OCI-LY1 (cell line): ENCODE measurements around the gene NTRK3.

Source experiments
- H2AFZ ChIP-seq: fragments of 200-600 bp; sonication (generic), shearing (Covaris generic); 2 replicates; pipeline ENCODE4 v1.6.0; 2014; ENCODE audit warnings: antibody characterized with exemption, mild to moderate bottlenecking, low read length
- H3F3A ChIP-seq: fragments of 200-600 bp; sonication (generic), shearing (Covaris generic); 2 replicates; pipeline ENCODE4 v1.6.0; 2014; ENCODE audit warnings: mild to moderate bottlenecking, antibody characterized with exemption, low read length, moderate library complexity; ENCODE audit not compliant: insufficient read depth
- H3K27ac ChIP-seq: fragments of 200-600 bp; sonication (generic); 2 replicates; pipeline ENCODE4 v1.5.1; 2014; ENCODE audit warnings: low read length, mixed run types, mild to moderate bottlenecking, low read depth; ENCODE audit not compliant: poor library complexity, severe bottlenecking
- H3K27me3 ChIP-seq: fragments of 200-600 bp; sonication (generic); 2 replicates; pipeline ENCODE4 v1.6.0; 2014; ENCODE audit warnings: antibody characterized with exemption, mild to moderate bottlenecking, low read length, moderate library complexity; ENCODE audit not compliant: insufficient read depth
- H3K36me3 ChIP-seq: fragments of 200-600 bp; sonication (generic); 2 replicates; pipeline ENCODE4 v1.6.1; 2014; ENCODE audit warnings: mild to moderate bottlenecking, antibody characterized with exemption, low read length, moderate library complexity, mixed read lengths; ENCODE audit not compliant: insufficient read depth
- H3K4me1 ChIP-seq: fragments of 200-600 bp; sonication (generic); 2 replicates; pipeline ENCODE4 v1.5.1; 2014; ENCODE audit warnings: mild to moderate bottlenecking, low read length, moderate library complexity; ENCODE audit not compliant: insufficient read depth, severe bottlenecking
- H3K4me2 ChIP-seq: fragments of 200-600 bp; sonication (generic), shearing (Covaris generic); 2 replicates; pipeline ENCODE4 v1.6.1; 2014; ENCODE audit warnings: low read length
- H3K4me3 ChIP-seq: fragments of 200-600 bp; sonication (generic); 2 replicates; pipeline ENCODE4 v1.5.1; 2014; ENCODE audit warnings: low read length, low read depth, mild to moderate bottlenecking, mixed read lengths; ENCODE audit not compliant: poor library complexity, severe bottlenecking
- H3K79me2 ChIP-seq: fragments of 200-600 bp; shearing (Covaris generic); 2 replicates; pipeline ENCODE4 v1.6.1; 2016; ENCODE audit warnings: mixed run types, low read length, mixed read lengths; ENCODE audit not compliant: insufficient read depth
- H3K9ac ChIP-seq: fragments of 200-600 bp; sonication (generic), shearing (Covaris generic); 2 replicates; pipeline ENCODE4 v1.6.1; 2014; ENCODE audit warnings: mild to moderate bottlenecking, low read length, mixed read lengths
- H3K9me2 ChIP-seq: fragments of 200-600 bp; sonication (generic), shearing (Covaris generic); 2 replicates; pipeline ENCODE4 v1.6.1; 2014; ENCODE audit warnings: low read depth, mild to moderate bottlenecking, low read length, mixed read lengths
- H3K9me3 ChIP-seq: fragments of 200-600 bp; shearing (Covaris generic); 2 replicates; pipeline ENCODE4 v1.6.1; 2014; ENCODE audit warnings: low read length, mixed read lengths
- H4K20me1 ChIP-seq: fragments of 200-600 bp; sonication (generic), shearing (Covaris generic); 2 replicates; pipeline ENCODE4 v1.6.0; 2016; ENCODE audit warnings: mild to moderate bottlenecking, low read length; ENCODE audit not compliant: insufficient read depth
- EZH2 ChIP-seq: fragments of 200-600 bp; sonication (generic), shearing (Covaris generic); IDR thresholded peaks from 2 replicates; pipeline ENCODE4 v1.8.0; 2017; ENCODE audit warnings: borderline replicate concordance, mixed run types, mild to moderate bottlenecking, antibody characterized with exemption, low read length, moderate library complexity, mixed read lengths
- TF ChIP-seq, protein P1 (sequence below): fragments of 200-600 bp; sonication (generic), shearing (Covaris generic); IDR thresholded peaks from 2 replicates; pipeline ENCODE4 v1.5.1; 2017; ENCODE audit warnings: mild to moderate bottlenecking, antibody characterized with exemption, low read length, moderate library complexity, mixed read lengths

NTRK3 gene

DNA sequence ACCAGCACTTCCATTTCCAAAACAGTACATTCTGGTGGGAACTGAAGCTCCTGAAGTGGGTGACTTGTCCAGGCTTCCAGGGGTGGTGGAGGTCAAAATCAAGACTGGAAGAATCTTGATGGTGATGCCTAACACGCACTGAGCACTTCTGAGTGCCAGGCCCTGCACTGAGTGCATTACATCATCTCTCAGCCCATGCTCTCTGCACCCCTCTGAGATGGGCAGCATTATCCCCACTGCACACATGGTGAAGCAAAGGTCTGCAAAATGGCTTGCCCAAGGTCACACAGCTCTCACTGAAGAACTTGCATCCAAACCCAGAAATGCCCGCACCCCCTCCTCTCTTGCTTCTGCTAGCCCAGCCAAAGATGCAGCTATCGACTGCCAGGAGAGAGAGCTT, 36.9 kb downstream of the NTRK3 start:
- no peaks in the 10 kb centered on the region for H3K36me3 ChIP-seq
- H3F3A ChIP-seq: no peaks in the 10 kb centered on the region
- H3K9me3 ChIP-seq: no peaks in the 10 kb centered on the region
- no peaks in the 10 kb centered on the region for H3K9me2 ChIP-seq
- TF ChIP-seq, protein P1, sequence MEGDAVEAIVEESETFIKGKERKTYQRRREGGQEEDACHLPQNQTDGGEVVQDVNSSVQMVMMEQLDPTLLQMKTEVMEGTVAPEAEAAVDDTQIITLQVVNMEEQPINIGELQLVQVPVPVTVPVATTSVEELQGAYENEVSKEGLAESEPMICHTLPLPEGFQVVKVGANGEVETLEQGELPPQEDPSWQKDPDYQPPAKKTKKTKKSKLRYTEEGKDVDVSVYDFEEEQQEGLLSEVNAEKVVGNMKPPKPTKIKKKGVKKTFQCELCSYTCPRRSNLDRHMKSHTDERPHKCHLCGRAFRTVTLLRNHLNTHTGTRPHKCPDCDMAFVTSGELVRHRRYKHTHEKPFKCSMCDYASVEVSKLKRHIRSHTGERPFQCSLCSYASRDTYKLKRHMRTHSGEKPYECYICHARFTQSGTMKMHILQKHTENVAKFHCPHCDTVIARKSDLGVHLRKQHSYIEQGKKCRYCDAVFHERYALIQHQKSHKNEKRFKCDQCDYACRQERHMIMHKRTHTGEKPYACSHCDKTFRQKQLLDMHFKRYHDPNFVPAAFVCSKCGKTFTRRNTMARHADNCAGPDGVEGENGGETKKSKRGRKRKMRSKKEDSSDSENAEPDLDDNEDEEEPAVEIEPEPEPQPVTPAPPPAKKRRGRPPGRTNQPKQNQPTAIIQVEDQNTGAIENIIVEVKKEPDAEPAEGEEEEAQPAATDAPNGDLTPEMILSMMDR: no peak
- no peak for TF ChIP-seq EZH2
- no peaks in the 10 kb centered on the region for H3K4me1 ChIP-seq
- no peak overlapping the region for H2AFZ ChIP-seq
- H3K27me3 ChIP-seq: no peaks in the 10 kb centered on the region
- H3K9ac ChIP-seq: no peak overlapping the region
- H3K79me2 ChIP-seq: no peaks in the 10 kb centered on the region
- no peak overlapping the region for H3K27ac ChIP-seq
- H3K4me3 ChIP-seq: no peak overlapping the region
- H3K4me2 ChIP-seq: no peak overlapping the region
- H4K20me1 ChIP-seq: no peaks in the 10 kb centered on the region

DNA sequence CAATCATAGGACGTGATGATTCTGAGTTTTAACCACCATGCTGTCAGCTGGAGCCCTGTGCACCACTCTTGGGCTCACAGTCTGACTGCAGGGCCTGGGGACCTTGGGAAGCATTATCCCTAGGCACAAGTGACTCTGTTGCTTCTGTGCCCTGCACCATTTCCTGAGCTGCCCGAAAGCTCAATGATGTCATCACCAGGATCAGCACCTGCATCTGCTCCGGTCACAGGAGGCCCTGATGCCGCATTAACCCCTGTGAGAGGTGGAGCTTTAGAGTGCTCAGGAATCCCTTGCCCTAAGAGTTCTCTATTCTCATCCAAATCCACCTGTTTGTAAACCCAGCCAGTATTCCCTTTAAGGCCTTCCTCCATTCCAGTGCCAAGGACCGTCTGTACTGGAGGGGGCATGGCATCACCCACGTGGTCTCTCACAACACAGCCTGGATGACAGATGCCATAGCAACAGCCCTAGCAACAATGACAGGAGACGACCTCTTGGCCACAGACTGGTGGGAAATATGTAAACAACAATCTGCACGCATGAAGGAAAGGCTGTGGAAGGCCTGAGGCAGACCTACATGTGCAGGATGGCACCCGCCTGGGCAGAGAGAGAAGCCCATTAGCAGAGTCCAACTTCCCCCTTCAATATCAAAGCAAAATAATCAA, 37.9 kb downstream of the NTRK3 start:
- no peak overlapping the region for H3K4me2 ChIP-seq
- no peak for TF ChIP-seq EZH2
- TF ChIP-seq, protein P1: no peak
- H3K9me2 ChIP-seq: no peaks in the 10 kb centered on the region
- H3K4me3 ChIP-seq: no peak overlapping the region
- H3K27me3 ChIP-seq: no peaks in the 10 kb centered on the region
- no peaks in the 10 kb centered on the region for H4K20me1 ChIP-seq
- no peaks in the 10 kb centered on the region for H3F3A ChIP-seq
- no peaks in the 10 kb centered on the region for H3K4me1 ChIP-seq
- H3K79me2 ChIP-seq: no peaks in the 10 kb centered on the region
- H2AFZ ChIP-seq: no peak overlapping the region
- H3K9me3 ChIP-seq: no peaks in the 10 kb centered on the region
- H3K36me3 ChIP-seq: no peaks in the 10 kb centered on the region
- H3K9ac ChIP-seq: no peak overlapping the region
- H3K27ac ChIP-seq: no peak overlapping the region

DNA sequence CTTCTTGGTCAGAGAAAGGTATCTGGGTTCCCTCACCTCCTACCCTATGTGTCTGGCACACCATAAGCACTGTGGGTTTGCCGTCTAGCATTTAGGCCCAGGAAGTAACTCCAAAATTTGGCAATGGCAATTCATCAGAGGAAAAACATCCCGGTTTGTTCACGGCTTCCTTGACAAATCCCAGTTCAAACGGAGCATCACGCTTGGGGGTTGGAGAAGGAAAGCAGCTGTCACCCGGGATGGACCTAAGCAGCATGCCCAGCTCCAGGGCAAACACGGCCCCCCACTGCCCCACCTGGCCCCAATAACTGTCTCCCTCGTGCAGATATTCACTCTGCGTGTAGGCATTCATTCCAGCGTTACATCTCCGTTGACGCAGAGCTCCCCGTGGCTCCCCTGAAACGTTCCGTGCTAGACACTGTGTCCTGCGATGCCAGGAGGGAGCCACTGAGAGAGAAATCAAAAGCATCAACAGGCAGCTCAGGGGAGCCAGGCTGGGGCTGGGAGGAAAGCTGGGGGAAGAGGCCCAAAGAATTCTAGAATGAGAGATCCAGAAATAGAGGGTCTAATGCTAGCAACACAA, 41.4 kb downstream of the NTRK3 start:
- no peaks in the 10 kb centered on the region for H3K36me3 ChIP-seq
- no peaks in the 10 kb centered on the region for H3K27me3 ChIP-seq
- no peaks in the 10 kb centered on the region for H3K79me2 ChIP-seq
- H3K4me2 ChIP-seq: no peak overlapping the region
- no peaks in the 10 kb centered on the region for H3F3A ChIP-seq
- H4K20me1 ChIP-seq: no peaks in the 10 kb centered on the region
- TF ChIP-seq, protein P1: no peak
- TF ChIP-seq EZH2: no peak
- no peaks in the 10 kb centered on the region for H3K4me1 ChIP-seq
- H3K4me3 ChIP-seq: no peak overlapping the region
- no peak overlapping the region for H2AFZ ChIP-seq
- H3K27ac ChIP-seq: no peak overlapping the region
- H3K9me2 ChIP-seq: no peaks in the 10 kb centered on the region
- no peaks in the 10 kb centered on the region for H3K9me3 ChIP-seq
- no peak overlapping the region for H3K9ac ChIP-seq
